ENCODE results near the gene MOXD1.
"Not testable (repeated sequence)": the region's sequence is repeated elsewhere in the genome, so short reads cannot be mapped to it uniquely, and the experiment has no call there.

The MOXD1 gene

DNA sequence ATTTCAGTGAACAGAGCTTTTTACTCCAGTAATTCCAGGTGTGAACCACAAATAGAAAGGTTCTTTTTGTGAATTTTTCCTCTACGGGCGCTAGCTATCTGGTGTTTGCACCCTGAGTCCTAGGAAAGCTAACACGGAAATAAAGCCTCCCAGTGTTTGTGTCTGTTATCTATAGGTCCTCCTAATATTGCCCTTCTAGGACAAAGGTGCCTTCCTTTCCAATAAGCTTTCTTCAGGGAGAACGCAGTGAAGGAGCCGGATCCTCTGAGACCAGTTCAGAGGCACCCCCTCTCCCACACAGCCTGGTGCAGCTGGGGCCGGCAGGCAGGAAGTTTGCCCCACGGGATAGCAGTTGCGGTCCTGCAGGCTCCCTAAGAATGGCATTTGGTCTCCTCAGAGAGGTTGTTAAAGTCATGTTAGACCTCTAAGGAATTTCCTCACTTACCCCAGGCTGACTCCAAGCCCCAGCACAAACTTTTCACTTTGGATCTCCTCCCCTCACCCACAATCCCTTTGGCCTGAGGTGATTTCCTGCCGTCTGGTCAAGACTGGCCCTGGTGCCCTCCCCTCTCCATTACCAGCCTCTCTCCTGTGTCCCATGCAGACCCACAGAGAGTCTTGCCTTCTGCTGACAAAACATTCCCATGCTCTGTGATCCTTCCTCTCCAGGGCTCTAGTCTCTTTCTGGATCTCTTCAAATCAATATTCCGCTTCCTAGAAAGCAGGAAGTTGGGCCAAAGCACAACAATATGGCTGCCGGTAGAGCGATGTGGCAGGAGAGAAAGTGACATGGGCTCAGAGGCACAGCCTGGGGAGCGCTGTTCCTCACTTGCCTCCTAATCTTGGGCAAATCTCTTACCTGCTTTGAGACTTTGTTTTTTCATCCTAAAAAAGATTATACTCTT is 126.0 kb downstream of the MOXD1 start:
- no peak for DNase-seq

DNA sequence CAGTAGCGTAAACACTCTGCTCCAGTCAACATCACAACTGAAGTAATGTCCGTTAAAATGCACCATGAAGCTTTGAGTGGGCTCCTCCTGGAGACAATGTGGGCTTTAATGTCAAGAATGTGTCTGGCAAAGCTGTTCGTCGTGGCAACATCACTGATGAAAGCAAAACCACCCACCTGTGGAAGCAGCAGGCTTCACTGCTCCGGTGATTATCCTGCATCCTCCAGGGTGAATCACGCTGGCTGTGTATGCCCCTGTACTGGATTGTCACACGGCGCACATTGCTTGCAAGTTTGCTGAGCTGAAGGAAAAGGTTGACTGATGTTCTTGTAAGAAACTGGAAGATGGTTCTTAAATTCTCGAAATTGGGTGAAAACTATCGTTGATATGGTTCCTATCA is 128.5 kb downstream of the MOXD1 start:
- no peak for DNase-seq

- no peak for DNase-seq
Observed at GRCh38 chr6:132270726-132271402, 130.4 kb downstream of the MOXD1 start.

- not testable (repeated sequence) for DNase-seq
Observed at GRCh38 chr6:132268666-132269065, 132.6 kb downstream of the MOXD1 start.

- DNase-seq = no peak
Observed at GRCh38 chr6:132268209-132268608, 133.1 kb downstream of the MOXD1 start.

DNA sequence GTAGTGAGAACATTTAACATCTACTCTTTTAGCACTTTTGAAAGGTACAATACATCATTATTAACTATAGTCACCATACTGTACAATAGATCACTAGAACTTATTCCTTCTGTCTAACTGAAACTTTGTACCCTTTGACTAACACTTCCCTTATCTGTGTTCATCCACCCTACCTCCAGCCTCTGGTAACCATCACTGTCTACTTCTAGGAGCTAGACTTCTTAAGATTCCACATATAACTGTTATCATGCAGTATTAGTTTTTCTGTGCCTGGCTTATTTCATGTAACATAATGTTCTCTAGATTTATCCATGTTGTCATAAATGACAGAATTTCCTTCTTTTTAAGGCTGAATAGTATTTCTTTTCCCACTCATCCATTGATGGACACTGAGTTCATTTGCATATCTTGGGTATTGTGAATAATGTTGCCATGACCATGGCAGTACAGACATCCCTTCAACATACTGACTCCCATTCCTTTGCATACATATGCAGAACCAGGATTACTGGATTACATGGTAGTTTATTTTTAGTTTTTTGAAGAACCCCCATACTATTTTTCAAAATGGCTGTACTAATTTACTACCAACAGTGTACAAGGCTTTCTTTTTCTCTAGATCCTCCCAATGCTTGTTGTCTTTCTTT is 135.7 kb downstream of the MOXD1 start:
- no peak for DNase-seq

- no peak for DNase-seq
Observed at GRCh38 chr6:132264021-132264500, 137.2 kb downstream of the MOXD1 start.

DNA sequence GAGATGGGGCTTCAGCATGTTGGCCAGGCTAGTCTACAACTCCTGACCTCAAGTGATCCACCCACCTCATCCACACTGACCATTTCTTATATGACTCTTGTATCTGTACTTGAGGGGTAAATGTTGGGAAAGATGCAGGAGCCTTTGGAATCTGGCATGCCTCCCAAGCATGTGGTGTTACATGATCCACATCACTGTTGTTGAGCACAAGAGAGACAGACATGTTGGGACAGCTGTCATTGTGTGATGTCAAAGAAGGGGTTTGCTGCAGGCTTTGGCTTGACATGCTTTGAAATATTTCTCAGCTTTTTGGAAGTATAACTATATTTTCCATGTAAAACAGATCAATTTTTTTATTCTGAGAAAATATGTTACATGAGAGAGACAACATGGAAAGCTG is 139.9 kb downstream of the MOXD1 start:
- no peak for DNase-seq

DNA sequence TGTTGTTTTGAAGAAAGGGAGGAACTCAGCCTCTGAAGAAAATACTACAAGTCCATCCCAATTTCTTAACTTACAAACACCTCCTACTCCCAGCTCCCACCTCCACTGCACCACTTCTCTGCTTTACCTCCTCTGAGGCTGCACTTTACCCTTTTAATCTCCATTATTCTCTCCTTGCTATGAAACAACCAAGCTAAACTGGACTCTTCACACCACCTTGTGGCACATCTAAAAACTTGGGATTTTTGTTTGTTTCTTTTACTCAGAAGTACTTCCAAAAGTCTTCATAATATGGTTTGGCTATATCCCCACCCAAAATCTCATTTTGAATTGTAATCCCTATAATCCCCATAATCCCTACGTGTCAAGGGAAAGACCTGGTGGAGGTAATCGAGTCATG is 142.2 kb downstream of the MOXD1 start:
- DNase-seq = no peak

- no peak for DNase-seq
Observed at GRCh38 chr6:132257561-132257960, 143.7 kb downstream of the MOXD1 start.

GRCh38 chr6:132256457-132256856 is 144.8 kb downstream of the MOXD1 start:
- no peak for DNase-seq

- no peak for DNase-seq
Observed at GRCh38 chr6:132253906-132254305, 147.4 kb downstream of the MOXD1 start.

- no peak for DNase-seq
Observed at GRCh38 chr6:132253211-132253610, 148.1 kb downstream of the MOXD1 start.

DNA sequence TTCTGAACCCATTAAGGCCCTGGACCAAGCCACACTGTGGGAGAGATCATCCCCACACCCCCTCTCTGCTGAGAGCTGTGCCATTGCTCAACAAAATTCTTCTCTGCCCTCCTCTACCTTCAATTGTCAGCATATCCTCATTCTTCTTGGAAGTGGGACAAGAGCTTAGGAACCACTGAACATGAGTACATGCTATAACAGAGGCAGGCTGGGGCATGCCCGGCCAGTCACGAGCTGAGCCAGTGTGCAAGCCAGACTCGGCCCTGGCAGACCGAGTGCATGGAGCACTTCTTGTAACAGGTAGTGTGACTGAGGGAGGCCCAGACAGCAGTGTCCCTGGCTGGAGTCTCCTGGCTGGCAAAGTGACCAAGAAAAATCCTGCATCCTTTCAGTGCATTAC is 149.2 kb downstream of the MOXD1 start:
- DNase-seq = no peak

DNA sequence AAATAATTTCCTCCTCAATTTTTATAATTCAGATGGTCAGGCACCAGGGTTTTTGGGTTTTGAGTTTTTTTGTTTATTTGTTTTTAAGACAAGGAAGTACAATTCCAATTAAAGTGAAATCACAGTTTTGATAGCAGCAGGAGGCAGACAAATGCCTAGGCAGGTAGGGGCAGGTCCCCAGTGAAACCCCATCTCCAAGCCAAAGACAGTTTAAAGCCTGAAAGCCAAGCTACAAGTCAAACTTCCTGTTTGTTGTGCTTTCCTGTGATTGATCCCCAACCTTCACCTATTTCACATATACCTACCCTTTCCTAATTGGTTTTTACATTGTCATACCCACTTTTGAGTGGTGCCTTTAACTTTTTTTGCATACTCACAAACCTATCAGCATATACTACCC is 149.6 kb downstream of the MOXD1 start:
- DNase-seq = no peak

- DNase-seq = no peak
Observed at GRCh38 chr6:132247381-132248159, 153.7 kb downstream of the MOXD1 start.

DNA sequence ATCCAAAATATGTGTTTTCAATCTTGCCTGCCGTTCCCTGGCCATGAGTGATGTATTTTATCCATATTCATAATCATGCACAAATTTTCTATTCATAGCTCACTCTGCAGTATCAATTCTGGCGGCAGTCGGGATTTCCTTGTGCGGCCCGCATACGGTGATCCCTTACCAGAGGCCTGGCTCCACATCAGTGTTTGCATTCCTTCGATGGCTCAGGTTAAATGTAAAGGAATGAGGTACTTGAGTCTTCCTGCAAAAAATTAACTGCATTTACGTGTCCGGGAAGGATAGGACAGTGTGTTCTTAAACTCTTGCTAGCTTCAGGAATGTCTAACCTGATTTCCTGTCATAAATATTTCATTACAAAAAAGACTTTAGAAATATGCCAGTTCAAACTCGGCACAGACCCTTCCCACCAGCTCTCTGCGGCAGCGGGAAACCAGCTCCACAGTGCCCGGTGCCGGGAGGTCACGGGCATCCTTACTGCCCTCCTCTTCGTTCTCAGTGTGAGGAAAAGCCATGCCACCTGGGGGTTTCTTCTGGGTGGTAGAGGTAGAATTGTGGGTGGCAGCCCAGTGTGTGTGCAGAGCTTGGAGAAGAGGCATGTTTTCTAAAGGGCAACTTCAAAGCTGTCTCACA is 154.5 kb downstream of the MOXD1 start:
- DNase-seq = no peak

DNA sequence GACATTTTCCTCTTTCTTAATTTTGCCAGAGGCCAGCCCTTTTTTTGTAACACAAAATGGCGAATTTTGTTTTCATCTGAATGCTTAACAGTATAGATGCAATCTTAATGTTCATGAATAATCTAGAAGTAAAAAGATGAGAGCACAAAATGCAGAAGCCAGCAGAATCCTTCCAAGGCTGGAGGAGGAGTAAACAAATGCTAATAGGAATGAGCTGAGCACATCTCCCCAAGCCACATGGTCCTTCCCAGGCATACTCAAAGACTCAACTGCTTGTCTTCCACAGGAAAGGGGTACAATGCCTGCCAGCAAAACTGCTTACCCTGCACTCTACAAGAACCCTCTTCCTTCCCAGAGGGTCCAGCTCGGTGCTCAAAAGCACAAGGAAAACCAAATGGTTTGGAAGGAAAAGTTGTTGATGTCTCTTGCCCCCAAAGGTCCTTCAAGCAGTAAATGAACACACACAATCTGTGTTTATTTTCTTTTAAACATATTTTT is 155.1 kb downstream of the MOXD1 start:
- DNase-seq = no peak
